Measurements from ENCODE around the gene ANO1.

The ANO1 gene

DNA sequence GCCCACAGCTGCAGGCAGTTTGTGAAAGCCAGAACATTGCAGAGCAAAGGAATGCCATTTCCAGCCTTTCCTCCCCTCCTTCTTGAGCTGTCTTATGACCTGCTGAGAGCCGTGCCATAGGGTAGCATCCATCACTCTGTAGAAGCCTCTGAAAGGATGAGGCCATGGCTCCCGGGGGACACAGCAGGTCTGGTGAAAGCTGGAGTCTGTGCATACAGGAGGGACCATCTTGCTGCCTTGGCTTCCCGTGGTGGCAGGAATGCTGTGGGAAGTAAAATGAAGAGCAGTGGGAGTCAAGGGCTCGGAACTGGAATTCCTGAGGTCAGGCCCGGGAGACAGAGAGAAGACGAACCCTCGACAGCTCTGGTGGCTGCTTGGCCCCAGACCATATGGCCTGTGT is 30.9 kb downstream of the ANO1 start:
- Histone ChIP-seq H3K27me3 (ENCODE audit: insufficient read depth, low read length) (0 out of 2 replicates have a peak, but pooled peaks cover under 1% of the 10 kb centered on the region), H3K4me2 (ENCODE audit: low read length) (no peak overlapping the region), H3K36me3 (ENCODE audit: insufficient read depth, low read length) (no peaks in the 10 kb centered on the region), H3K27ac (ENCODE audit: low read depth, low read length, poor library complexity, severe bottlenecking) (no peak overlapping the region), H3K9ac (ENCODE audit: low read length) (no peak overlapping the region), H3K9me2 (ENCODE audit: low read depth, low read length) (no peaks in the 10 kb centered on the region), H4K20me1 (ENCODE audit: insufficient read depth, low read length) (no peaks in the 10 kb centered on the region), H2AFZ (ENCODE audit: low read length) (no peak overlapping the region), H3K4me3 (ENCODE audit: low read depth, low read length, poor library complexity, severe bottlenecking) (no peak overlapping the region), H3F3A (ENCODE audit: insufficient read depth, low read length) (no peaks in the 10 kb centered on the region), H3K4me1 (ENCODE audit: insufficient read depth, low read length, severe bottlenecking) (no peaks in the 10 kb centered on the region), H3K79me2 (ENCODE audit: insufficient read depth, low read length) (no peaks in the 10 kb centered on the region), H3K9me3 (ENCODE audit: low read length) (no peaks in the 10 kb centered on the region)
- TF ChIP-seq, protein P1, sequence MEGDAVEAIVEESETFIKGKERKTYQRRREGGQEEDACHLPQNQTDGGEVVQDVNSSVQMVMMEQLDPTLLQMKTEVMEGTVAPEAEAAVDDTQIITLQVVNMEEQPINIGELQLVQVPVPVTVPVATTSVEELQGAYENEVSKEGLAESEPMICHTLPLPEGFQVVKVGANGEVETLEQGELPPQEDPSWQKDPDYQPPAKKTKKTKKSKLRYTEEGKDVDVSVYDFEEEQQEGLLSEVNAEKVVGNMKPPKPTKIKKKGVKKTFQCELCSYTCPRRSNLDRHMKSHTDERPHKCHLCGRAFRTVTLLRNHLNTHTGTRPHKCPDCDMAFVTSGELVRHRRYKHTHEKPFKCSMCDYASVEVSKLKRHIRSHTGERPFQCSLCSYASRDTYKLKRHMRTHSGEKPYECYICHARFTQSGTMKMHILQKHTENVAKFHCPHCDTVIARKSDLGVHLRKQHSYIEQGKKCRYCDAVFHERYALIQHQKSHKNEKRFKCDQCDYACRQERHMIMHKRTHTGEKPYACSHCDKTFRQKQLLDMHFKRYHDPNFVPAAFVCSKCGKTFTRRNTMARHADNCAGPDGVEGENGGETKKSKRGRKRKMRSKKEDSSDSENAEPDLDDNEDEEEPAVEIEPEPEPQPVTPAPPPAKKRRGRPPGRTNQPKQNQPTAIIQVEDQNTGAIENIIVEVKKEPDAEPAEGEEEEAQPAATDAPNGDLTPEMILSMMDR (IDR thresholded peaks at IDR 0.05; ENCODE audit: low read length) = no peak
- TF ChIP-seq EZH2 (IDR thresholded peaks at IDR 0.05; ENCODE audit: borderline replicate concordance, low read length) = no peak

DNA sequence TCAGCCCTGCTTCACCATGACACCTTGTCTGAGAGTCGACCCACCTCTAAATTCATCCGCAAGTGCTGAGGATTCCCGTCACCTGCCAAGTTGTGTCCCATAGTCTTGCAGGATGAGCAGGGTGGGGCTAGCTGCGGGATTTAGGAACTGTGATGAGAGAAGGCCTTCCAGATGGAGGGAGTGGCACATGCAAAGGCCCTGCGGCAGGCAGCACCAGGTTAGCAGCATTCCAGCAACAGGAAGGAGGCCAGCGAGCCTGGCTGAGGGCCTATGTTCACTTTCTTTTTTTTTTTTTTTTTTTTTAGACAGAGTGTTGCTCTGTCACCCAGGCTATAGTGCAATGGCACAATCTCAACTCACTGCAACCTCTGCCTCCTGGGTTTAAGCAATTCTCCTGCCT is 31.8 kb downstream of the ANO1 start:
- H3K27me3 ChIP-seq (ENCODE audit: insufficient read depth, low read length) = 0 out of 2 replicates have a peak, but pooled peaks cover 4% of the 10 kb centered on the region
- no peaks in the 10 kb centered on the region for H3K9me2 ChIP-seq (ENCODE audit: low read depth, low read length)
- H3K4me1 ChIP-seq (ENCODE audit: insufficient read depth, low read length, severe bottlenecking) = no peaks in the 10 kb centered on the region
- H3K36me3 ChIP-seq (ENCODE audit: insufficient read depth, low read length) = no peaks in the 10 kb centered on the region
- H2AFZ ChIP-seq (ENCODE audit: low read length) = no peak overlapping the region
- no peak overlapping the region for H3K4me2 ChIP-seq (ENCODE audit: low read length)
- no peak overlapping the region for H3K9ac ChIP-seq (ENCODE audit: low read length)
- H4K20me1 ChIP-seq (ENCODE audit: insufficient read depth, low read length) = no peaks in the 10 kb centered on the region
- H3K27ac ChIP-seq (ENCODE audit: low read depth, low read length, poor library complexity, severe bottlenecking) = no peak overlapping the region
- TF ChIP-seq, protein P1 (IDR thresholded peaks at IDR 0.05; ENCODE audit: low read length) = no peak
- no peak for TF ChIP-seq EZH2 (IDR thresholded peaks at IDR 0.05; ENCODE audit: borderline replicate concordance, low read length)
- no peak overlapping the region for H3K4me3 ChIP-seq (ENCODE audit: low read depth, low read length, poor library complexity, severe bottlenecking)
- H3K79me2 ChIP-seq (ENCODE audit: insufficient read depth, low read length) = no peaks in the 10 kb centered on the region
- H3K9me3 ChIP-seq (ENCODE audit: low read length) = no peaks in the 10 kb centered on the region
- H3F3A ChIP-seq (ENCODE audit: insufficient read depth, low read length) = no peaks in the 10 kb centered on the region

DNA sequence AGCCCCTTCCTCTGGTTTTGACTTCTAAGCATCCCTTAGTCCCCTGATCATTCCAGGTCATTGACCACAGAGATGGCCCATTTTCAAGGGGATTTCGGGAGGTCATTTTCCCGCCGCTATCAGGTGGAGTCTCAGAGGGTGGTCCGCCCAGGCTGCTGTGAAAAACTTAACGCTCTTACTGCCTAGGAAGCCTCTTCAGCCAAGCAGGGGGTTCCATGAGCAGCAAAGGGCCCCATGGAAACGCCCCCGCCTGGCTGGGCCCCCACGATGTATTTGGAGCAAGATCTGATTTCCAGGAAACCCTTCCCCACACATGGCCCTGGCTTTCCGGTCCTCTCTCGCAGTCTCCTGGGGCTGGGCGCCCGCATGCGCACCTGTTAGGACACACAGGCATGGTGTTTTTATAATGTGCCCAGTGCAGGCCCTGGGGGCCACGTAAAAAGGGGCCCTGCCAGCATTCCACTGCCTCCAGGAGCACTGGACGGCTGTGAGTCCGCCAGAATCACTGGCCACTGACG is 32.5 kb downstream of the ANO1 start:
- Histone ChIP-seq H3K36me3 (ENCODE audit: insufficient read depth, low read length) (no peaks in the 10 kb centered on the region), H3K4me2 (ENCODE audit: low read length) (no peak overlapping the region), H3F3A (ENCODE audit: insufficient read depth, low read length) (no peaks in the 10 kb centered on the region), H3K4me3 (ENCODE audit: low read depth, low read length, poor library complexity, severe bottlenecking) (no peak overlapping the region), H3K9ac (ENCODE audit: low read length) (no peak overlapping the region), H4K20me1 (ENCODE audit: insufficient read depth, low read length) (no peaks in the 10 kb centered on the region), H3K4me1 (ENCODE audit: insufficient read depth, low read length, severe bottlenecking) (no peaks in the 10 kb centered on the region), H3K9me3 (ENCODE audit: low read length) (no peaks in the 10 kb centered on the region), H3K9me2 (ENCODE audit: low read depth, low read length) (no peaks in the 10 kb centered on the region), H3K79me2 (ENCODE audit: insufficient read depth, low read length) (no peaks in the 10 kb centered on the region), H3K27me3 (ENCODE audit: insufficient read depth, low read length) (0 out of 2 replicates have a peak, but pooled peaks cover 4% of the 10 kb centered on the region), H3K27ac (ENCODE audit: low read depth, low read length, poor library complexity, severe bottlenecking) (no peak overlapping the region), H2AFZ (ENCODE audit: low read length) (no peak overlapping the region)
- TF ChIP-seq, protein P1 (IDR thresholded peaks at IDR 0.05; ENCODE audit: low read length) = no peak
- no peak for TF ChIP-seq EZH2 (IDR thresholded peaks at IDR 0.05; ENCODE audit: borderline replicate concordance, low read length)
